ENCODE measurements around the gene DNMBP.
"Not testable (repeated sequence)": the region's sequence is repeated elsewhere in the genome, so short reads cannot be mapped to it uniquely, and the experiment has no call there.

Gene DNMBP

GRCh38 chr10:99983280-99983988 lies 26.3 kb downstream of the DNMBP start:
- peak; percentile 46 for DNase-seq

GRCh38 chr10:99982728-99983127 lies 27.0 kb downstream of the DNMBP start:
- DNase-seq: no peak

GRCh38 chr10:99981581-99982199 lies 28.1 kb downstream of the DNMBP start:
- DNase-seq: peak; percentile 54

GRCh38 chr10:99979066-99979685 lies 30.6 kb downstream of the DNMBP start:
- no peak for DNase-seq

- no peak for DNase-seq
Measured at GRCh38 chr10:99977916-99978315, 31.8 kb downstream of the DNMBP start.

- peak; percentile 63 for DNase-seq
Measured at GRCh38 chr10:99976886-99977665, 32.7 kb downstream of the DNMBP start.

GRCh38 chr10:99975942-99976809 lies 33.6 kb downstream of the DNMBP start:
- peak; percentile 16 for DNase-seq

- DNase-seq: peak; percentile 19
Measured at GRCh38 chr10:99975106-99975829, 34.5 kb downstream of the DNMBP start.

GRCh38 chr10:99973190-99973589 lies 36.6 kb downstream of the DNMBP start:
- DNase-seq: peak; percentile 14

- DNase-seq: no peak
Measured at GRCh38 chr10:99967961-99968360, 41.8 kb downstream of the DNMBP start.

- DNase-seq: no peak
Measured at GRCh38 chr10:99966306-99966705, 43.4 kb downstream of the DNMBP start.

- DNase-seq: no peak
Measured at GRCh38 chr10:99965700-99966099, 44.0 kb downstream of the DNMBP start.

- DNase-seq: no peak
Measured at GRCh38 chr10:99964791-99965190, 45.0 kb downstream of the DNMBP start.

- DNase-seq: not testable (repeated sequence)
Measured at GRCh38 chr10:99963467-99964165, 46.1 kb downstream of the DNMBP start.

GRCh38 chr10:99958806-99959205 lies 50.9 kb downstream of the DNMBP start:
- DNase-seq: no peak

GRCh38 chr10:99958302-99958701 lies 51.4 kb downstream of the DNMBP start:
- no peak for DNase-seq

GRCh38 chr10:99953510-99953909 lies 56.2 kb downstream of the DNMBP start:
- DNase-seq: not testable (repeated sequence)

- DNase-seq: no peak
Measured at GRCh38 chr10:99952799-99953198, 56.9 kb downstream of the DNMBP start.

- DNase-seq: not testable (repeated sequence)
Measured at GRCh38 chr10:99946051-99946450, 63.7 kb downstream of the DNMBP start.

GRCh38 chr10:99945263-99945662 lies 64.5 kb downstream of the DNMBP start:
- DNase-seq: no peak

- no peak for DNase-seq
Measured at GRCh38 chr10:99944860-99945259, 64.9 kb downstream of the DNMBP start.
